HCT116 (cell line): ENCODE data around the gene ZNF382. TPM values are rescaled to one million over a fixed set of nuclear protein-coding genes. Genes with fewer than 3 reads are reported as not detected.

Experiments
- ATAC-seq: fragments of 200-7000 bp; cut with Tn5 transposase; 2 replicates; pipeline ENCODE4 v1.9.1; 2020; ENCODE audit warnings: mild to moderate bottlenecking, moderate library complexity
- BruUV-seq: library from RNA; stranded (reverse); fragments of 400-500 nt; replicated peaks from 2 replicates; lab custom pipeline; 2021; lab: Mats Ljungman, UMichigan
- CTCF ChIA-PET: fragments of 300-600 bp; sonication (Branson Sonifier 250); formaldehyde crosslinking; loops from one replicate; lab custom pipeline; 2021; ENCODE audit warnings: antibody characterized with exemption; lab: Charles Lee
- POLR2A ChIA-PET: fragments of 300-600, 350-600 bp; sonication (Branson Sonifier 250); formaldehyde crosslinking; loops from one replicate; lab custom pipeline; 2021; ENCODE audit warnings: antibody characterized with exemption; lab: Charles Lee
- RAD21 ChIA-PET, 2 experiments: fragments of 300-600 bp; sonication (Branson Sonifier 250); formaldehyde crosslinking; loops; one replicate each; lab custom pipeline; 2023; ENCODE audit warnings: low total read pairs in 2 of 2; ENCODE audit not compliant: uncharacterized antibody in 2 of 2, unreplicated experiment in 2 of 2, low non-redundant PET in 1 of 2; lab: Charles Lee
- DNase-seq: peaks from one replicate; pipeline ENCODE4 v3.0.0-alpha.2; 2010; ENCODE audit warnings: low read depth, low spot score
- H2AFZ ChIP-seq: fragments of 200-600 bp; shearing (Covaris generic), sonication (generic); 2 replicates; pipeline ENCODE4 v1.6.1; 2017; ENCODE audit warnings: low read depth, mixed run types, mixed read lengths, antibody characterized with exemption, low read length; ENCODE audit not compliant: poor library complexity, severe bottlenecking
- H3K27ac ChIP-seq: 2 replicates; pipeline ENCODE4 v1.5.1; 2012; ENCODE audit warnings: low read depth, low read length
- H3K27me3 ChIP-seq: fragments of 200-600 bp; sonication (generic); 2 replicates; pipeline ENCODE4 v1.6.1; 2016; ENCODE audit warnings: mixed run types, low read length, mixed read lengths; ENCODE audit not compliant: insufficient read depth
- H3K36me3 ChIP-seq, 2 experiments: fragments of 200-500 bp in 1 of 2; fragments of 200-600 bp in 1 of 2; sonication (Bioruptor generic) in 1 of 2; sonication (generic) in 1 of 2; 2 replicates each; pipeline versions ENCODE4 v1.5.1 to v1.6.1; 2014 to 2016; ENCODE audit warnings: low read length in 2 of 2, inconsistent platforms in 1 of 2, mixed read lengths in 1 of 2, mixed run types in 1 of 2; ENCODE audit not compliant: insufficient read depth in 2 of 2, control insufficient read depth in 1 of 2
- H3K4me1 ChIP-seq, 2 experiments: fragments of 200-600 bp in 1 of 2; sonication (generic) in 1 of 2; 2 replicates each; pipeline versions ENCODE4 v1.5.1 to v1.6.1; 2012 to 2017; ENCODE audit warnings: low read length in 2 of 2, inconsistent platforms in 1 of 2, mild to moderate bottlenecking in 1 of 2, mixed read lengths in 1 of 2, mixed run types in 1 of 2, moderate library complexity in 1 of 2; ENCODE audit not compliant: insufficient read depth in 2 of 2, control insufficient read depth in 1 of 2
- H3K4me2 ChIP-seq: fragments of 200-600 bp; sonication (generic); 2 replicates; pipeline ENCODE4 v1.6.1; 2017; ENCODE audit warnings: mixed run types, low read length, mixed read lengths
- H3K4me3 ChIP-seq, 2 experiments: fragments of 200-600 bp in 1 of 2; sonication (generic) in 1 of 2; replicated peaks in 1 of 2; 2 replicates each; pipeline ENCODE4 v1.5.1; 2011 to 2016; ENCODE audit warnings: low read length in 2 of 2, control low read depth in 1 of 2, low read depth in 1 of 2, mild to moderate bottlenecking in 1 of 2, mixed read lengths in 1 of 2, mixed run types in 1 of 2
- H3K79me2 ChIP-seq: fragments of 200-600 bp; sonication (generic); 2 replicates; pipeline ENCODE4 v1.6.1; 2017; ENCODE audit warnings: mild to moderate bottlenecking, mixed run types, low read length, moderate library complexity, mixed read lengths; ENCODE audit not compliant: insufficient read depth
- H3K9ac ChIP-seq: fragments of 200-600 bp; sonication (generic); 2 replicates; pipeline ENCODE4 v1.6.1; 2016; ENCODE audit warnings: low read length, mixed read lengths
- H3K9me2 ChIP-seq: fragments of 200-600 bp; sonication (generic), shearing (Covaris generic); 2 replicates; pipeline ENCODE4 v1.6.1; 2017; ENCODE audit warnings: mixed run types, mild to moderate bottlenecking, moderate library complexity; ENCODE audit not compliant: insufficient read depth
- H3K9me3 ChIP-seq, 2 experiments: fragments of 200-500 bp in 1 of 2; fragments of 200-600 bp in 1 of 2; sonication (Bioruptor generic) in 1 of 2; sonication (generic) in 1 of 2; 2 replicates each; pipeline ENCODE4 v1.6.1; 2014 to 2017; ENCODE audit warnings: low read length in 2 of 2, mixed read lengths in 2 of 2, inconsistent platforms in 1 of 2, low read depth in 1 of 2, mild to moderate bottlenecking in 1 of 2, mixed run types in 1 of 2, moderate library complexity in 1 of 2; ENCODE audit not compliant: control insufficient read depth in 1 of 2, insufficient read depth in 1 of 2
- H4K20me1 ChIP-seq: fragments of 200-600 bp; sonication (generic), shearing (Covaris generic); 2 replicates; pipeline ENCODE4 v1.6.1; 2017; ENCODE audit warnings: mixed run types, mild to moderate bottlenecking, moderate library complexity; ENCODE audit not compliant: insufficient read depth
- ATF3 ChIP-seq: IDR thresholded peaks from 2 replicates; pipeline ENCODE4 v1.6.1; 2012
- CBX3 ChIP-seq: IDR thresholded peaks from 2 replicates; pipeline ENCODE4 v1.6.1; 2012; ENCODE audit warnings: low read depth
- CTCF ChIP-seq, 3 experiments: fragments of 200-600 bp in 1 of 3; sonication (generic) in 1 of 3; IDR thresholded peaks in 2 of 3; conservative IDR thresholded peaks in 1 of 3; 2 replicates each; pipeline ENCODE4 v1.5.1; 2012 to 2017; ENCODE audit warnings: low read depth in 2 of 3, low read length in 2 of 3, antibody characterized with exemption in 1 of 3, borderline replicate concordance in 1 of 3, control low read depth in 1 of 3, mild to moderate bottlenecking in 1 of 3, mixed read lengths in 1 of 3, mixed run types in 1 of 3, moderate library complexity in 1 of 3; ENCODE audit not compliant: insufficient read depth in 1 of 3
- EGR1 ChIP-seq: IDR thresholded peaks from 2 replicates; pipeline ENCODE4 v1.6.1; 2012; ENCODE audit warnings: low read depth
- ELF1 ChIP-seq: IDR thresholded peaks from 2 replicates; pipeline ENCODE4 v1.6.1; 2012; ENCODE audit warnings: low read depth, borderline replicate concordance
- FOSL1 ChIP-seq: IDR thresholded peaks from 2 replicates; pipeline ENCODE4 v1.6.1; 2012; ENCODE audit warnings: low read depth
- JUND ChIP-seq: IDR thresholded peaks from 2 replicates; pipeline ENCODE4 v1.6.1; 2012
- MAX ChIP-seq: IDR thresholded peaks from 2 replicates; pipeline ENCODE4 v1.6.1; 2012
- POLR2AphosphoS5 ChIP-seq: IDR thresholded peaks from 2 replicates; pipeline ENCODE4 v1.6.1; 2011; ENCODE audit warnings: mild to moderate bottlenecking, low read depth, low read length, moderate library complexity
- SIN3A ChIP-seq: IDR thresholded peaks from 2 replicates; pipeline ENCODE4 v1.6.1; 2012; ENCODE audit warnings: low read depth
- SP1 ChIP-seq: IDR thresholded peaks from 2 replicates; pipeline ENCODE4 v1.6.1; 2012; ENCODE audit warnings: low read depth
- YY1 ChIP-seq: IDR thresholded peaks from 2 replicates; pipeline ENCODE4 v1.6.1; 2011; ENCODE audit warnings: low read length, low read depth, moderate library complexity, mild to moderate bottlenecking; ENCODE audit not compliant: insufficient replicate concordance; ENCODE audit errors: extremely low read depth
- ZBTB33 ChIP-seq: IDR thresholded peaks from 2 replicates; pipeline ENCODE4 v1.6.1; 2011; ENCODE audit warnings: mild to moderate bottlenecking, low read length, moderate library complexity; ENCODE audit not compliant: insufficient replicate concordance; ENCODE audit errors: extremely low read depth
- ZFX ChIP-seq: fragments of 450-650 bp; IDR thresholded peaks from 2 replicates; pipeline ENCODE4 v1.6.1; 2017
- ZNF274 ChIP-seq: fragments of 200-500 bp; sonication (Bioruptor generic); IDR thresholded peaks from 2 replicates; pipeline ENCODE4 v1.6.1; 2014; ENCODE audit warnings: mild to moderate bottlenecking, low read depth, low read length, inconsistent platforms
- intact Hi-C: fragments of 100-400 bp; cut with micrococcal nuclease; formaldehyde crosslinking; loops from 2 replicates; pipeline ENCODE4 v1.10.0; 2022
- total RNA-seq: library from RNA; stranded (reverse); gene quantifications from one replicate; pipeline ENCODE4 v1.2.1, GENCODE V29; 2021; ENCODE audit not compliant: unreplicated experiment

The ZNF382 gene
- total RNA-seq, 1 experiment from 2014 or later, result not detected

GRCh38 chr19:36605877-36606478 is 865 bp downstream of the ZNF382 start:
- no TSS peak for BruUV-seq
- POLR2A ChIA-PET, result no interaction called here

More at GRCh38 chr19:36605877-36606478, 865 bp downstream of the ZNF382 start:
- Histone ChIP-seq H3K9me2 (no peaks in the 10 kb centered on the region), H3K27me3 (no peaks in the 10 kb centered on the region), H3K4me1 (no peaks in the 10 kb centered on the region), H3K36me3 (no peaks in the 10 kb centered on the region), H3K9ac (no peak overlapping the region), H3K79me2 (no peaks in the 10 kb centered on the region), H3K4me3 (no peak overlapping the region), H3K4me2 (no peak overlapping the region), H3K9me3 (peaks cover 7 to 21% of the 10 kb centered on the region in 2 experiments; a peak in 2 of 4 replicates), H3K27ac (no peak overlapping the region), H4K20me1 (no peaks in the 10 kb centered on the region), H2AFZ (no peak overlapping the region)
- CTCF ChIA-PET, result no interaction called here
- TF ChIP-seq MAX, result no peak
- no peak for TF ChIP-seq FOSL1
- no peak for TF ChIP-seq YY1
- TF ChIP-seq JUND, result no peak
- TF ChIP-seq EGR1, result no peak
- TF ChIP-seq ZFX, result no peak
- TF ChIP-seq POLR2AphosphoS5, result no peak
- TF ChIP-seq ZBTB33, result no peak
- no peak for TF ChIP-seq CTCF (IDR thresholded peaks at IDR 0.05 in 2 of 3, conservative IDR thresholded peaks at IDR 0.05 in 1 of 3; ENCODE audit: borderline replicate concordance in 1 of 3, insufficient read depth in 1 of 3, low read depth in 2 of 3, low read length in 2 of 3)
- no peak for TF ChIP-seq ATF3
- no peak for TF ChIP-seq SIN3A
- no peak for TF ChIP-seq ZNF274
- no peak for TF ChIP-seq SP1
- no peak for TF ChIP-seq CBX3
- no peak for TF ChIP-seq ELF1
- ATAC-seq, result no peak
- no peak for DNase-seq
- intact Hi-C loops, result no loop called here
- RAD21 ChIA-PET, result no interaction called here
